Measurements from ENCODE around the gene SH2B3.

GRCh38 chr12:111434049-111434448 is 28.3 kb downstream of the SH2B3 start:
- no peak for TF ChIP-seq MAX (IDR thresholded peaks at IDR 0.05; ENCODE audit: insufficient read depth, insufficient read length)
- no peak for TF ChIP-seq CTCF (IDR thresholded peaks at IDR 0.05; ENCODE audit: extremely low read depth in 1 of 2, insufficient read depth in 1 of 2, low read depth in 1 of 2, low read length in 2 of 2)
- no peak for TF ChIP-seq POLR2A (IDR thresholded peaks at IDR 0.05; ENCODE audit: low read depth, low read length)
- TF ChIP-seq POLR2AphosphoS5 (IDR thresholded peaks at IDR 0.05; ENCODE audit: insufficient read depth, low read depth, low read length) = no peak

Data from endothelial cell of umbilical vein (primary cell).